GM18517 (cell line): ENCODE measurements around the gene CASS4.
"Not testable (repeated sequence)": the region's sequence is repeated elsewhere in the genome, so short reads cannot be mapped to it uniquely, and the experiment has no call there.

Experiments used
- ATAC-seq: cut with Tn5 transposase; IDR thresholded peaks from one replicate; pipeline ENCODE4 v1.9.1; 2021; ENCODE audit warnings: mild to moderate bottlenecking, moderate library complexity; ENCODE audit not compliant: unreplicated experiment

Gene CASS4

GRCh38 chr20:56391596-56392131, 20.4 kb upstream of the CASS4 start:
- ATAC-seq = peak; percentile 26

- ATAC-seq = peak; percentile 95
Measured at GRCh38 chr20:56392132-56392880, 19.8 kb upstream of the CASS4 start, which contains the start of the genes AURKA and CSTF1. AURKA (minus strand) TSS chr20:56392215; CDS start chr20:56388197, 4,018 bp downstream. CSTF1 (plus strand) TSS chr20:56392645; CDS start chr20:56395553, 2,908 bp downstream.

GRCh38 chr20:56392881-56393482, 19.1 kb upstream of the CASS4 start:
- no peak for ATAC-seq

GRCh38 chr20:56393653-56394052, 18.4 kb upstream of the CASS4 start:
- no peak for ATAC-seq

DNA sequence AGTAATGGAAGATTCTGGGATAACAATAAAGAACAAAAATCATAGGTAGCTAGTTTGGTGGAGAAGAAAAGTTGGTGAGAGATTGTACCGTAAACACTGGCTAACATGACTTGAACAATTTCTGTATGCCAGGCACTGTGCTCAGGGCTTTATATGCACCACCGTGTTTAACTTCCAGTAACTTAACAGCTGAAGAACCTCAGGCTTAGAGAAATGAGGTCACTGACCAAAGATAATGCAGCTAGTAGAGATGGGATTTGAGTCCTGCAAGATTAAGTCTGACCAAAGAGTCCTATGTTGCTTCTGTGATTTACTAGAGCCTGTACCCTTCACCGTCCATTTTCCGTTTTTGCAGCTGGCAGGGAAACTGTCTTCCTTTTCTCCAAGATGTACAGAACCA, 16.9 kb upstream of the CASS4 start:
- no peak for ATAC-seq

DNA sequence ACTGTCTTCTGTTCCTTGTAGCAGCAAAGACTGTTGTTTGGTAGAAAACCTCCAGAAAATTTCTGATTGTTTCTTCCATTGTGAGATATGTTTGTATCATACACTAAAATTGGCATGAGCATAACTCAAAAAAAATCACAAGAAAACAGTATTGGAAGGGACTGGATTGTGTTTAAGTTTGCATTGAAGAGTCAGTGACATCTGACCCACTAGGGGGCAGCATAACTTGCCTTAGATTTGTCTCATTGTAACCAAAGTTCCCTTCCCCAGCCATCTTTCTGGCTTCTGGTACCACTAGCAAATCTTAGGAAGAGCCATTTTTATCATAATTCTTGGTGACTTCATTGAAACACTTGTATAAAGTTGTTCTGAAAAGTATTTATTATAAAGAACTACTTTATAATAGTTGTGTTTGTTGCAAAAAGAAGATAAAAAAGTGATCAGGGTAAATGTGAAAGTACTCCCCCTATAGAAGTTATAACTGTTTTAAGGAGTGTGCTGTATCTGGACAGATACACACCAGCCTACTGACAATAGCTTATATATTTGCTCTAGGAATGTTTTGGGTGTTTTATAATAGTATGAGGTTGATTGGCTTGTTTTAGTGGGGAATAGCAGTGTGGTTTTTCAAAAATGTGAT, 11.9 kb upstream of the CASS4 start:
- ATAC-seq = peak; percentile 75

- ATAC-seq = no peak
Measured at GRCh38 chr20:56403465-56403864, 8.6 kb upstream of the CASS4 start.

DNA sequence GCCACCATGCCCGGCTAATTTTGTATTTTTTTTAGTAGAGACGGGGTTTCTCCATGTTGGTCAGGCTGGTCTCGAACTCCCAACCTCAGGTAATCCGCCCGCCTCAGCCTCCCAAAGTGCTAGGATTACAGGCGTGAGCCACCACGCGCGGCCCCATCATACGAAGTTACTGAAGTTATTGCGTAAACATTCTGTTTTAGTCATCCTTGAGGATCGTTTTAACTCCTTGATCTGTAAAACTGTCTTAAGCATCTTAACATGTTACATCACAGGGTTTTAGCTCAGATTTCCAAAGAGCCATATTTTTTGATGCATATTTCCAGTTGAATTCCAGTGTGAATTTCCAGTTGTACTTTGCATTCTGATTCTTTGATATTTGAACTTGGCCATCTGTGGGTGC, 6.7 kb upstream of the CASS4 start:
- ATAC-seq = not testable (repeated sequence)

DNA sequence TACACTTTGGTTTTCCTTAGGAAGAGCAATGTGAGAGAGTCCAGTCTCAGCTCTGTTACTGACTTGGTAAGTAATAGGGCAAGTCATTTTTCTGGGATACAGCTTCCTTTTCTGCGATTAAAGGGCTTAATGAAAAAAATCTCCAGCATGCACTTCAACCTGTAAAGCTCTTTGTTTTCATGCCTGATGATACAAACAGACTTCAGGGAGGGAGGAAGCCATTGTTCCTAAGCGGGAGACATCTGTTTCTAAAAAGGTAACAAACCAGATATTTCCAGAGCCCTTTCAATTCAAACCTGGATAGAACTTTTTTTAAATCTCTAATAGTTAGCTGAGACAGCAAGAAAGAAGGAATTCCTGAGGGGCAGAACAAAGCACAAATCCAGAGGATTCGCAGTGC, 5.2 kb upstream of the CASS4 start:
- ATAC-seq = no peak

- ATAC-seq = no peak
Measured at GRCh38 chr20:56409521-56409920, 2.5 kb upstream of the CASS4 start.

- no peak for ATAC-seq
Measured at GRCh38 chr20:56409956-56410355, 2.1 kb upstream of the CASS4 start.

DNA sequence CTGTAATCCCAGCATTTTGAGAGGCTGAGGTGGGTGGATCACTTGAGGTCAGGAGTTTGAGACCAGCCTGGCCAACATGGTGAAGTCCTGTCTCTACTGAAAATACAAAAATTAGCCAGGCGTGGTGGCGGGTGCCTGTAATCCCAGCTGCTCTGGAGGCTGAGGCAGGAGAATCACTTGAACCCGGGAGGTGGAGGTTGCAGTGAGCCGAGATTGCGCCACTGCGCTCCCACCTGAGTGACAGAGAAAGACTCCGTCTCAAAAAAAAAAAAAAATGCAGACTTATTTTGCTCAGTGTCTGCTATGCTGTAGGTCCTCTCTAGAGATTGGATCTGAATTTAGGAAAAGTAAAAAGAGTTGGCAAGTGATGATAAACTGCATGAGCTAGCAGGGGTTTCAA, 773 bp upstream of the CASS4 start:
- ATAC-seq = not testable (repeated sequence)

DNA sequence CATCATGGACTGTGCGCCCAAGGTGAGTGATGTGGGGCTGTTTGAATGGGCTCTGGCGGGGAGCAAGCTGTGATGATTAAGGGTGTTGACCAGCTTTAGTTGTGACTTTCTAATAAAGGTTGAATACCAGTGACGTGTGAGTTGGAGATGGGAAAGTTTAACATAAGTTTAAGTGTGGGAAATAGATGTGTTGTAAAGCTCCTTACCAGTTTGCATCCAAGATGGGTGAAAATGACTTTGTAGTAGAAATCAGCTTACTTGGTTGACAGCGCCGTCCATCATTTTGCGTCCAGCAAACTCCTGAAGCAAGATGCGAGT, 372 bp downstream of the CASS4 start:
- no peak for ATAC-seq

DNA sequence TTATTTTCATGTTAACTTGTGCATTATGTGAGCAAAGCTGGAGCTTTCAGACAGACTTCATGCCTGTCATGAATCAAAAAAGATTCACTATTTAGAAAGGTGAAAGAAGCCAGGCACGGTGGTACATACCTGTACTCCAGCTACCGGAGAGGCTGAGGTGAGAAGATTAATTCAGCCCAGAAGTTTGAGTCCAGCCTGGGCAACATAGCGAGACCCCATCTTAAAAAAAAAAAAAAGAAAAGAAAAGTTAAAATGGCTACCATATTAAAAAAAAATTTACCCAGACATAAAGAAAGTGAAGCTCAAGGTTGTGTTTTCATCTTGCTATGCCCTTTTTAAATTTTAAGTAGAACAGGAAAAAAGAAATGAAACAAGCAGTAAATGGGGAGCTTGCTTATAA, 889 bp downstream of the CASS4 start:
- ATAC-seq = no peak

- ATAC-seq = no peak
Measured at GRCh38 chr20:56414842-56415765, 3.0 kb downstream of the CASS4 start.

DNA sequence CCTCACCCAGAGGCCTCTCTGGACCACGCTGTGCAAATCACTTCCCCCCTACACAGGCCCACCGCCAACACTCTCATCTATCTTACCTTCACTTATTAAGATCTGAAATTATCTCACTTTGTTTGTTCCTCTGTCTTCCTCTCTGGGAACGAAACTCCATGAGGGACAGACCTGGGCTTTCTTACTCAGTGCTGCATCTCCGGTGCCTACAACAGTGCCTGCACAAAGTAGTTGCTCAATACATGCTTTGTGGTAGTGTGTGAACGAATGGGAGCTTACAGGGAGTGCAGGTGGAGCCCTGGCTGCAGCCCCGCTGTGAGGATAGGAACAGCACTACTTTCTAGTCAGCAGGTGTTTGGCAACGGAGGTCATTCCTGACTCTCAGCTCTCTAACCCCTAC, 5.3 kb downstream of the CASS4 start:
- no peak for ATAC-seq

GRCh38 chr20:56417911-56418310, 5.9 kb downstream of the CASS4 start:
- no peak for ATAC-seq

- ATAC-seq = no peak
Measured at GRCh38 chr20:56418385-56418861, 6.4 kb downstream of the CASS4 start.

- no peak for ATAC-seq
Measured at GRCh38 chr20:56420028-56420427, 8.0 kb downstream of the CASS4 start.

GRCh38 chr20:56420940-56421688, 9.1 kb downstream of the CASS4 start:
- ATAC-seq = no peak
